ENCODE results near the gene PDGFRB. TPM values are rescaled to one million over a fixed set of nuclear protein-coding genes. Genes with fewer than 3 reads are reported as not detected.

The PDGFRB gene
- total RNA-seq, 1 donor from 2014 or later, result 97.8 TPM

DNA sequence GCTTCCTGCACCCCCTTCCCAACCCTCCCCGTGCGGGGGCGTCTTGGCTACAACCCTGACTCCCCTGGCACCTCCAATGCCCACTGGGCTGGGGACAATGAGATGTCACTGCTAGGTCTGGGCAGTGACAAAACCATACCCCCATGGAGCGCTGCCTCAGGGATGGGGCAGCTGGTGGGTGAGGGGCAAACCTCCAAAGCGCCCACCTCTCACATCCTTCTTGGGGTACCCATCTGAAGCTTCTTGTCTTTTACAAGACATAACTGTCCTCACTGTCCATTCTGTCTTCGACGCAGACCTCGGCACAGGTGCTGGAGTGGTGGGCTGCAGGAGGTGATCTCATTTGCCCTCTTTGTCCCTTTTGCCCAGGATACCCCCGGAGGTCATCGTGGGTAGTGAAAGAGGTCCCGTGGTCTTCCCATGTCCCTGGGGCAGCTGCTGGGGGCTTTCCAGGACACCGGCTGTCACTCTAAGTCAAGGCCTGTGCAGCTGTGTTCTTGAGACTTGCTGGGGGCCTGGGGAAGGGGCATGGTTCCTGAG lies 41.5 kb downstream of the PDGFRB start:
- peak; percentile 9 for DNase-seq (ENCODE audit: low spot score)

GRCh38 chr5:150113047-150113744 lies 42.4 kb downstream of the PDGFRB start:
- DNase-seq (ENCODE audit: low spot score), result peak; percentile 10

- peak; percentile 49 for DNase-seq (ENCODE audit: low spot score)
These were observed 43.2 kb downstream of the PDGFRB start for GRCh38 chr5:150112201-150113046.

DNA sequence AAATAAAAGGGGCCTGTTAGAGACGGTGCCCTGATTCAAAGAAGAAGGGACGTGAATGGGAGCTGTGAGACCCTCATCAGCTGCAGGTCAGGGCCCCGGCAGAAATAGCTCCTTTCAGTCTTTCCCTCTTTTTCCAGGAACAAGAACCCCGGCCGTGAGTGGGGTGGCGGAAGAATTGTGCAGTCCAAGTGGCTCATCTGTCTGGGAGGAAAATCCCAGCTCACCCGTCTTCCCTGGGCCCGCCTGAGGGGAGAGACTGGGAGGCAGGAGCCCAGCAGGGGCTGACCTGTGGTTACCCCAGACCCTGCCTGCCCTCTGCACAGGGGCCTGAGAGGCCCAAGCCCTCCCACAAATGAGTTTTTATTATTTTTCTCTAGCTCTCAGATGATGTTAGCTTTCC lies 44.5 kb downstream of the PDGFRB start:
- DNase-seq (ENCODE audit: low spot score), result no peak

DNA sequence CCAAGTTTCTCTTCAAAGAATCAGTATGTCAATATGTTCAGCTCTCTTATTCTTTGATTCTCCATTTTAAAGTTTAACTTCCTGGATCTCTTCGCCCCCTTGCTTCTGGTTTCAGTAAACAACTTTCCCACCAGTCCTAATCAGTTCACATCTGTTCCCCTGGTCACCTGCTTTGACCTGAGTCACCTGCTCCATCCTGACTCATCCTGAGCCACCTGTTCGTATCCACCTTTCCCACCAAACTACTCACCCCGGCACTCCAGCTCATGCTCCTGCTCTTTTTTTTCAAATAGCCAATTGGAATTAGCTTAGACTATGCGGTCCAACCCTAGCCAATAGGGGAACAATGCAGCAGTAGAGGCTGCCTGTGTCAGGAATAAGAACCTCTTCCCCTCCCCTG lies 45.7 kb downstream of the PDGFRB start:
- no peak for DNase-seq (ENCODE audit: low spot score)

DNA sequence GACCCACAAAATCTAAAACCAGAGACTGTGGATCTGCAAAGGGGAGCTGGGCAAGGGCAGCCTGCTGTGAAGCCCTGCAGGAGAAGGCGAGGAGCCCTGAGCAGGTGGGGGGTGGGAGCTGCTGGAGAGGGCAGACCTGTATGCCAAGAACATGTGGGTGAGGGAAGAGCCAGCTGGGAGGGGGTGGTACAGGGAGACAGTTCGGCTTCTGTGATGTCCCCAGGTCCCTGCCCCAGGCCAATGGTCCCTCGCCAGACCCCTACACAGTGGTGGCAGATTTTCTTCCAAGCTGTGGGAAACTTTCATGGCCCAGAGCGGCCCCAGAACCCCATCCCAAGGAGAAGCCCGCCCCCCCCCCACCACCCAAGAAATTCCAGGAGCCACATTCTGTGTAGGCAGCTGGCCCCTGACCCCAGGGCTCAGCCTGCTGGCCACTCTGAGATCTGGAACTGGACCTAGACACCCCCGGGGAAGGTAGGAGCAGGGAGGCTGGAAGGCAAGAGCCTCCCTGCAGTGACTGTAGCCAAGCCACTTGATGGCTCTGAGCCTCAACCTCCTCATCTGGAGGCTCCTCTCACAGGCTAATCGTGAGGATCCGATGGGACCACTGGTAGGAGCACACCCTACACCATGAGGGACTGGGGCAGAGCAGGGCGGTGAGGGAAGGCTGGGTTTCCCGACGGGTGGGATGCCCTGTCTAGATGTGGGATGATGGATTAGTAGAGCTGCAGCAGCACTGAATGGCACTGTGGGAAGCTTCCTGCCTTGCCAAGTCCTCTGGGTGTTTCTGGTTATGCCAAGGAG lies 46.7 kb downstream of the PDGFRB start:
- DNase-seq (ENCODE audit: low spot score), result peak; percentile 9

- DNase-seq (ENCODE audit: low spot score), result peak; percentile 8
These were observed 47.7 kb downstream of the PDGFRB start for GRCh38 chr5:150107909-150108447.

GRCh38 chr5:150106674-150107426 lies 48.8 kb downstream of the PDGFRB start:
- DNase-seq (ENCODE audit: low spot score), result peak; percentile 8

GRCh38 chr5:150105928-150106615 lies 49.6 kb downstream of the PDGFRB start:
- DNase-seq (ENCODE audit: low spot score), result peak; percentile 9

DNA sequence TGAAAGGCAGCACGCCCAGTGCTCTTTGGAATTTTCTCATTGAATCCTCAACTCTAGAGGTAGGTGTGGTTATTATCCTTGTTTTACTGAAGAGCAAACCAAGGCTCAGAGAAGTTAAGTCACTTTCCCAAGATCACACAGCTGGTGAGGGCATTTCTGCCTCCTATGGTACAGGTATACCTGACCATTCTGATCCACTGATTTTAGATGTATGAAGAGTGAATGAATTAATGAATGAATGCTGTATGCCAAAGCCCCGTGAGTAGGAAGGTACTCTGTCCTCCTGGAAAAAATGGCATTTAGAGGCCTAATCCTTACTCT lies 51.1 kb downstream of the PDGFRB start:
- DNase-seq (ENCODE audit: low spot score), result no peak

DNA sequence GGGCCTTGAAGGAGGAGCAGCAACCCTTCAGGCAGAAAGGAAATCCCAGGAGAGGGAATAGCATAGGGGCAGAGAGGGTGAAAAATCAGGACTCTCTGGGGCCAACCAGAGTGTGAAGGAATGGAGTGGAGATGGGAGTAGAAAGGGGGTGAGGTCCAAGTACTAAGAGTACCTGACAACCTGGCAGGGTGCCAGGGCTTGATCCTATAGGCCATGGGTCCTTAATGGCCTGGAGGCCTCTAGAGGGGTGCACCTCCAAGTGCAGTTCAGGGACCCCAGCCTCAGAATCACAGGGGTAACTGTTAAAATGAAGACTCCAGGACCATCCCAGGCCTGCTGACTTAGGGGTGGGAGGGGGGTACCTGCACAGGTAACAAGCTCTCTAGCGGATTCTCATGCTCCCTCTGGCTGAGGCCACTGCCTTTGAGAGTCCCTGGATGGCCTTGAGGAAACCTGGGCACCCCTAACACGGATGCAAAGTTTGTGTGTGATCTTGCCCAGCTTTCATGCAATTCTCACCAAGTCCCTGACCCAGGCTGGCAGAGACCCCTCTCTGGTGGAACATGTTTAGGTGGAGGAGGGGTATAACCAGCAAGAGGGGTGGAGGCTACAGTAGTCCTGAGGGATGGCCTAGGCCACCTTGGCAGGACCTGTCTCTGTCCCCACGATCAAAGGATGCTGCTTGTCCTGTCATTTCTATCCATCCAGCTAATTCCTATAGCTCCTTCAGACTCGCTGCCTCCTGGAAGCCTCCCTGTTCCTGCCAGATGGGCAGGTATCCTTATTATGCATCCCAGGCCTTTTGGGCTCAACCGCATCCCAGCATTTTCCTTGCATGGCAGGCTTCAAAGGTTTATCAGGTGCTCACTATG lies 51.7 kb downstream of the PDGFRB start:
- DNase-seq (ENCODE audit: low spot score), result peak; percentile 8

DNA sequence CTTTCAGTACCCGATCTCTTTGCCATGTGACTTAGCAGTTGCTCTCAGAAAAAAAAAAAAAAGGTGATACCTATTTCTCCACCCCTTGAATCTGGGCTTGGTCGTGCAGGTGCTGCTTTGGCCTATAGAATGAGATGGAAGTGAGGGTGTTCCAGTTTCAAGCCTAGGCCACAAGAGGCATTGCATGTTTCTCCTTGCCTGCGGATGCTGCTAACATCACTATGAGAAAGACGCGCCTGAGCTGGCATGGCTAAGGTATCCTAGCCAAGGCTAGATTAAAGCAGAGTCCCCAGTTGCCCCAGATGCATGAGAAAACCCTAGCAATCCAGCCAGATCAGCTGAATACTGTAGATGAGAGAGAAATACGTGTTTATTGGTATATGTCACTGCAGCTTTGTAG lies 54.6 kb downstream of the PDGFRB start:
- DNase-seq (ENCODE audit: low spot score), result no peak

- no peak for DNase-seq (ENCODE audit: low spot score)
These were observed 58.5 kb downstream of the PDGFRB start for GRCh38 chr5:150097152-150097551.

DNA sequence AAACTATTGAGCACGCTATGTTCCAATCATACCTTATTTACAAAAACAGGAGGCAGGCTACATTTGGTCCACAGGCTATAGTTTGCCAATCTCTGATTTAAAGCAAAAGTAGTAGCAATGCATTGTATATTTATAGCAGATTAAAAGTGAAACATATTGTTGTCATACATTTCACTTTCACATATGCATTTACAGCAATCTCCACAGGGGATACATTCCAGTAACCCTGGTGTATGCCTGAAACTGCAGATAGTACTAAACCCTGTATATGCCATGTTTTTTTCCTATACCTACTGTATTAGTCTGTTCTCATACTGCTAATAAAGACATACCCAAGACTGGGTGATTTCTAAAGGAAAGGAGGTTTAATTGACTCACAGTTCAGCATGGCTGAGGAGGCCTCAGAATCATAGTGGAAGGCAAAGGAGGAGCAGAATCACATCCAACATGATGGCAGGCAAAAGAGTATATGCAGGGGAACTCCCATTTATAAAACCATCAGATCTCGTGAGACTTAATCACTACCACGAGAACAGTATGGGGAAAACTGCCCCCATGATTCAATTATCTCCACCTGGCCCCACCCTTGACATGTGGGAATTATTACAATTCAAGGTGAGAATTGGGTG lies 63.4 kb downstream of the PDGFRB start:
- DNase-seq (ENCODE audit: low spot score), result no peak

GRCh38 chr5:150085950-150086715 lies 69.5 kb downstream of the PDGFRB start, which contains the start of gene CSF1R:
Gene CSF1R (minus strand): TSS chr5:150086554. CDS start chr5:150086427, 127 bp downstream.
- DNase-seq (ENCODE audit: low spot score), result no peak

DNA sequence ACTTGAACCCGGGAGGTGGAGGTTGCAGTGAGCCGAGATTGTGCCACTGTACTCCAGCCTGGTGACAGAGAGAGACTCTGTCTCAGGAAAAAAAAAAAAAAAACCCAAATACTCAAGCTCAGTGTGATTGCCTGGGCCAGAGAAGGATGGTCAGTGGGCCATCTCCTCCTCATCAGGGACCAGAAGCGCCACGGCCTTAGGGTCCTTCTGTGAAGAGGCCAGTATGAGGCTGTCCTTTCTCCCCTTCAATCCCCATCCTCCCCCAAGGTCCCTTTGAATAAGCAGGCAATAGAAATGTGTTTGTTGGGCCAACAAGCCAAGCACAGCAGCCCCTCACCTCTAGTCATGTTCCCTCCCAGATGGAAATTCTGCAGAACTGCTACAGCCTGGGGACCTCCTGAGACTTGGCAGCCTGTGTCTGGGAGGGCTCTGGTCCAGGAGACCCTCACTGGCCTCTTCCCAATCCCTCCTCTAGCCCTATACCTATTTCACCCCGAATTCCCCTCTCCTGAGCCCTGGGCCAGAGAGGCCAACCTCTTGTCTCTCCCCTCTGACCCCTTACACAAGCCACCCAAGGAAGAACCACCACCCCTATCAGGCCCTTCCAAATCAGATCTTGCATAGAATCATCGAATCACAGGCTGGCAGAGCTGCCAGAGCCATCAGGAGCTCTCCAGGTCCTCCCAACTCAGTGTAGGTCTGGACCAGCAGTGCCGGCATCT lies 70.3 kb downstream of the PDGFRB start:
- no peak for DNase-seq (ENCODE audit: low spot score)

GRCh38 chr5:150084754-150085153 lies 70.9 kb downstream of the PDGFRB start:
- peak; percentile 5 for DNase-seq (ENCODE audit: low spot score)
